ENCODE measurements around the gene SUSD2.
A peak's percentile ranks its signal among the peaks of the same experiment; 100 is the strongest.
"Not testable (repeated sequence)": the region's sequence is repeated elsewhere in the genome, so short reads cannot be mapped to it uniquely, and the experiment has no call there.

The SUSD2 gene

DNA sequence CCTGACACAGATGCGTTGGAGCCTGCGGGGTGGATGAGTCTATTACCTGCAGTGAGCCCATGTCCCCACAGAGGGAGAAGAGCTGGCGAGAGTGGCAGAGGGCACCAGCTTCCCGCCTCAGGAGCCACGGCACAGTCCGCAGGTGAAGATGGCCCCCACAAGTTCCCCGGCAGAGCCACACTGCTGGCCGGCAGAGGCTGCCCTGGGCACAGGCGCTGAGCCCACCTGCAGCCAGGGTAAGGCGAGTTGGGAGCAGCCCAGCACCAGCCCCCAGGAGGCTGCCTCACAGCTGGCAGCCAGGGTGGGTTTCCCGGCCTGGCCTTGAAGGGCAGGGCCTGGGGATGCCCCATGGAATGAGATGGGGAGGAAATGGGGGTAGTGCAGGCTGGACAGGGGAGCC lies 5.2 kb upstream of the SUSD2 start:
- H3K36me3 Mint-ChIP-seq (ENCODE audit: low read depth) = peaks cover 89% of the 10 kb centered on the region
- no peaks in the 10 kb centered on the region for H3K9me3 Mint-ChIP-seq
- no peak overlapping the region for H3K27ac Mint-ChIP-seq
- peaks cover 21% of the 10 kb centered on the region for H3K4me1 Mint-ChIP-seq (ENCODE audit: low read depth)
- H3K4me3 Mint-ChIP-seq = no peak overlapping the region
- intact Hi-C loops (cut with micrococcal nuclease) = loop anchor here (10.0 kb wide), 2 partner anchors 61 to 191 kb away; partner anchors contain the start of gene GSTT2
- H3K27me3 Mint-ChIP-seq = no peaks in the 10 kb centered on the region

- H3K27ac Mint-ChIP-seq = no peak overlapping the region
- intact Hi-C loops (cut with micrococcal nuclease) = loop anchor here (10.0 kb wide), 2 partner anchors 62 to 192 kb away; partner anchors contain the start of gene GSTT2
- H3K4me1 Mint-ChIP-seq (ENCODE audit: low read depth) = peaks cover 21% of the 10 kb centered on the region
- H3K36me3 Mint-ChIP-seq (ENCODE audit: low read depth) = peaks cover 83% of the 10 kb centered on the region
- H3K9me3 Mint-ChIP-seq = no peaks in the 10 kb centered on the region
- H3K4me3 Mint-ChIP-seq = no peak overlapping the region
- no peaks in the 10 kb centered on the region for H3K27me3 Mint-ChIP-seq
Measured at GRCh38 chr22:24176630-24177029, 4.7 kb upstream of the SUSD2 start.

GRCh38 chr22:24177045-24177444 lies 4.2 kb upstream of the SUSD2 start:
- Mint-ChIP-seq H3K36me3 (ENCODE audit: low read depth) (peaks cover 78% of the 10 kb centered on the region), H3K27ac (no peak overlapping the region), H3K9me3 (no peaks in the 10 kb centered on the region), H3K4me1 (ENCODE audit: low read depth) (peaks cover 21% of the 10 kb centered on the region), H3K4me3 (no peak overlapping the region), H3K27me3 (no peaks in the 10 kb centered on the region)
- intact Hi-C loops (cut with micrococcal nuclease) = loop anchor here (10.0 kb wide), 2 partner anchors 62 to 192 kb away; partner anchors contain the start of gene GSTT2

GRCh38 chr22:24177456-24177855 lies 3.8 kb upstream of the SUSD2 start:
- Mint-ChIP-seq H3K27me3 (no peaks in the 10 kb centered on the region), H3K9me3 (no peaks in the 10 kb centered on the region), H3K4me1 (ENCODE audit: low read depth) (peaks cover 21% of the 10 kb centered on the region), H3K27ac (peak overlapping the region; percentile 30), H3K4me3 (no peak overlapping the region), H3K36me3 (ENCODE audit: low read depth) (peaks cover 74% of the 10 kb centered on the region)
- intact Hi-C loops (cut with micrococcal nuclease) = loop anchor here (10.0 kb wide), 2 partner anchors 63 to 193 kb away; partner anchors contain the start of gene GSTT2

- H3K27ac Mint-ChIP-seq = peak overlapping the region; percentile 30
- peaks cover 69% of the 10 kb centered on the region for H3K36me3 Mint-ChIP-seq (ENCODE audit: low read depth)
- no peaks in the 10 kb centered on the region for H3K9me3 Mint-ChIP-seq
- peaks cover 21% of the 10 kb centered on the region for H3K4me1 Mint-ChIP-seq (ENCODE audit: low read depth)
- no peak overlapping the region for H3K4me3 Mint-ChIP-seq
- intact Hi-C loops (cut with micrococcal nuclease) = loop anchor here (10.0 kb wide), 2 partner anchors 63 to 193 kb away; partner anchors contain the start of gene GSTT2
- H3K27me3 Mint-ChIP-seq = no peaks in the 10 kb centered on the region
Measured at GRCh38 chr22:24178021-24178431, 3.3 kb upstream of the SUSD2 start.

DNA sequence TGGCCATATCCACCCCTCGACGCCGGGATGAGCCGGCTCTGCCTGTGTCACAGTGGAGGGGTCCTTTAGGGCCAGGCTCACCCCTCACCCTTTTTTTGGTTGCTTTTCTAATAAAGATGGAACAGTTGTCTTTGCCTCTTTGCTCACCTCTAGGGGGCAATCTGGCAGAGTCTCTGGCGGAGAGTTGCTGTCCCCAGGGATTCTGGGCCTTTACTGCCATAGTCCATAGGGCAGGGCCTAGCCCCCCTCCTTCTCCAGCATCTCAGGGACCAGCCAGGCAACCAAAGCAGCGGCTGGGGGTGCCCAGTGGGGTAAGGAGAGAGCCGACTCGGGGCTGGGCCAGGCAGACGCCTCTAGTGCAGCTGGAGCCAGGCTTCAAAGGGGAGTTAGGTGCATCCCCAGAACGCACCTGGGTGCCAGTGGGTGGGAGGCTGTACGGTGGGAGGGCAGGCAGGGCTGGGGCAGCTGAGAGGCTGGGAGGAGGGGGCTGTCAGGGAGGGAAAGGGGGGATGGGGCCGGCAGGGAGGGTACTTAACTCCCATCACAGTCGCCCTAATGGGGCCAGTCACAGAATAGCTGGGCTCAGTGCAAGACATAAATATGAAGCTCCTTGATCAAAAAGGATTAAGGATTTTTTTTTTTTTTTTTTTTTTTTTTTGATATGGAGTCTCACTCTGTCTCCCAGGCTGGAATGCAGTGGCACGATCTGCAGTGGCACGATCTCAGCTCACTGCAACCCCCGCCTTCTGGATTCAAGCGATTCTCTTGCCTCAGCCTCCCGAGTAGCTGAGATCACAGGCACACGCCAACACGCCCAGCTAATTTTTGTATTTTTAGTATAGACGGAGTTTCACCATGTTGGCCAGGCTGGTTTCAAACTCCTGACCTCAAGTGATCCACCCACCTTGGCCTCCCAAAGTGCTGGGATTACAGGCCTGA lies 2.5 kb upstream of the SUSD2 start:
- intact Hi-C loops (cut with micrococcal nuclease) = loop anchor here (10.0 kb wide), 2 partner anchors 64 to 194 kb away; partner anchors contain the start of gene GSTT2
- peaks cover 21% of the 10 kb centered on the region for H3K4me1 Mint-ChIP-seq (ENCODE audit: low read depth)
- peak overlapping the region; percentile 54 for H3K27ac Mint-ChIP-seq
- H3K9me3 Mint-ChIP-seq = no peaks in the 10 kb centered on the region
- no peak overlapping the region for H3K4me3 Mint-ChIP-seq
- H3K27me3 Mint-ChIP-seq = no peaks in the 10 kb centered on the region
- peaks cover 61% of the 10 kb centered on the region for H3K36me3 Mint-ChIP-seq (ENCODE audit: low read depth)

DNA sequence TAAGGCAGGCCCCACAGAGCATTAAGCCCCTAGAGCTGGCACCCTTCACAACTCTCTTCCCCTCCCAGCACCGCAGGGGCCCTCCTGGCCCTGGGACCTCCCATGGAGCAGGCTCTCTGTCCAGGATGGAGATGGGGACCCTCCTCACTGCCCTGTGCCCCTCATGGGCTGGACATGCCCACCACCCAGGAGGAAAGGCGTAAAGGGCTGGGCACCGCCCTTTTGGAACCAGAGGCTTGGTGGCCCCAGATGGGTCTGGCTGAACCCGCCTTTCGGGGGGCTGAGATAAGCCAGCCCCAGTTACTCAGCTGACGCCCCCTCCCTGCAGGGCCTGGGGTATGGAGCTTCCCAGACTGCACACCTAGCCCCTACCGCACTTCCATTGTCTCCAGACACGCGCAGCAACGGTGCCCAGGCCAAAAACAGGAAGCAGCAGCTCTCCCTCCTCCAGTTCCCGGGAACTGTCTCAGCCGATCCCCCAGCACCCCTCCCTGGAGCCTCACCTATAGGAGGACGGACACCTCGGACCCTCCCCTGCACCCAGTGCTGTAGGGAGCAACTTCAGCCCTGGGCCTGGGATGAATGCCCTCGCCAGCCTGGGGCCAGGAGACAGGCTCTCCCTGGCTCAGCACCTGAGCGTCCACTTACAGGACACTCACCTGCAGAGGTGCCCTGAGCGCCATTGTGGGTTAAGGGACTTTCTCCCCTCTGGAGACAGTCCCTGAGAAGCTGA lies 1.6 kb upstream of the SUSD2 start:
- Mint-ChIP-seq H3K27me3 (no peaks in the 10 kb centered on the region), H3K4me3 (no peak overlapping the region), H3K36me3 (ENCODE audit: low read depth) (peaks cover 53% of the 10 kb centered on the region), H3K4me1 (ENCODE audit: low read depth) (peaks cover 21% of the 10 kb centered on the region), H3K9me3 (no peaks in the 10 kb centered on the region), H3K27ac (peak overlapping the region; percentile 54)
- intact Hi-C loops (cut with micrococcal nuclease) = loop anchor here (10.0 kb wide), 3 partner anchors 65 to 345 kb away; partner anchors contain the start of gene GSTT2

GRCh38 chr22:24180316-24181087 lies 785 bp upstream of the SUSD2 start:
- Mint-ChIP-seq H3K36me3 (ENCODE audit: low read depth) (peaks cover 45% of the 10 kb centered on the region), H3K9me3 (no peaks in the 10 kb centered on the region), H3K4me3 (no peak overlapping the region), H3K27me3 (no peaks in the 10 kb centered on the region), H3K4me1 (ENCODE audit: low read depth) (peaks cover 21% of the 10 kb centered on the region), H3K27ac (peak overlapping the region; percentile 54)
- intact Hi-C loops (cut with micrococcal nuclease) = loop anchor here (10.0 kb wide), 1 partner anchor 344 kb away; no protein-coding TSS in a partner anchor

DNA sequence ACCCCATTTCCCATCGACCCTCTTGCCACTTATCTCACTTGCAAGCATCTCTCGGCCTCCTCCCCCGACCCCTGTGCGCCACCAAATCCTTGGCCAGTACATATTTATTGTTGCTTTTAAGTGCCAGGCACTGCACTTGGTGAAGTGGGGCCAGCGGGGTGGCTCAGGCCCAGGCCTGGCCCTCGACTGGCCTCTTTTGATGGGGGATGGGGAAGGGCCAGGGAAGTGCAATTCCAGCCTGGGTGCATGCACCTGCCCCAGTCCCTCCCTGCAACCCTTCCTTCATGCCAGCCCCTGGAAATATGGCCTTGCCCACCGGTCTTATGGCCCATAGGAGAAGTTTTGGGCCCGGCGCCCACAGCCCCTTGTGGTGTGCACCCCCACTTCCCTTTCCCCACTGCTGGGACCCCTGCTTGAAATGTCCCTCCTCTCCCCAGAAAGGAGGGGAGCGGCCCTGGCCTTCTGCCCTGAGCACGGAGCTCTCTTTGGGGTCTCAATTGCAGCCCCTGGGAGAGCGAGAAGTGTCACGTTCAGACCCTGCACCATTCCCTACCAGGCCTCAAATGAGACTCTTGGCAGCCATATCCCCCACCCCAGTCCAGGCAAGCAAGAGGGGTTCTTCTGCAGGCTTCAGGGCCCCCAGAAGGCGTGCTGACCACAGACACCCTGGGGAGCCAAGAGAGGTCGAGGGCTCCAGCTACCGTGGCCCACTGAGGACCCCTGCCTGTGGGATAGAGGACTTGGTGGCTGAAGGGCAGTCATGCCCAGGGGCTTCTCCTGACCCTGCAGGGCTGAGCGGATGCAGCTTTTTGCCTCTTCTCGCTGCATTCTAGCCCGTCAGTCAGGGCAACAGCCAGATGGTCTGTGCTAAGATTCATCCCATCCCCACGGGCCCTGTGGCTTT lies 961 bp downstream of the SUSD2 start:
- Mint-ChIP-seq H3K36me3 (ENCODE audit: low read depth) (peaks cover 28% of the 10 kb centered on the region), H3K27ac (no peak overlapping the region), H3K27me3 (no peaks in the 10 kb centered on the region), H3K4me1 (ENCODE audit: low read depth) (peaks cover 21% of the 10 kb centered on the region), H3K9me3 (no peaks in the 10 kb centered on the region), H3K4me3 (no peak overlapping the region)
- intact Hi-C loops (cut with micrococcal nuclease) = loop anchor here (10.0 kb wide), 1 partner anchor 343 kb away; no protein-coding TSS in a partner anchor

GRCh38 chr22:24182900-24183246 lies 1.6 kb downstream of the SUSD2 start:
- not testable (repeated sequence) for H3K4me3 Mint-ChIP-seq, H3K27ac Mint-ChIP-seq, H3K9me3 Mint-ChIP-seq, H3K27me3 Mint-ChIP-seq
- peaks cover 21% of the 10 kb centered on the region for H3K4me1 Mint-ChIP-seq (ENCODE audit: low read depth)
- peaks cover 21% of the 10 kb centered on the region for H3K36me3 Mint-ChIP-seq (ENCODE audit: low read depth)
- intact Hi-C loops (cut with micrococcal nuclease) = loop anchor here (10.0 kb wide), 1 partner anchor 342 kb away; no protein-coding TSS in a partner anchor

DNA sequence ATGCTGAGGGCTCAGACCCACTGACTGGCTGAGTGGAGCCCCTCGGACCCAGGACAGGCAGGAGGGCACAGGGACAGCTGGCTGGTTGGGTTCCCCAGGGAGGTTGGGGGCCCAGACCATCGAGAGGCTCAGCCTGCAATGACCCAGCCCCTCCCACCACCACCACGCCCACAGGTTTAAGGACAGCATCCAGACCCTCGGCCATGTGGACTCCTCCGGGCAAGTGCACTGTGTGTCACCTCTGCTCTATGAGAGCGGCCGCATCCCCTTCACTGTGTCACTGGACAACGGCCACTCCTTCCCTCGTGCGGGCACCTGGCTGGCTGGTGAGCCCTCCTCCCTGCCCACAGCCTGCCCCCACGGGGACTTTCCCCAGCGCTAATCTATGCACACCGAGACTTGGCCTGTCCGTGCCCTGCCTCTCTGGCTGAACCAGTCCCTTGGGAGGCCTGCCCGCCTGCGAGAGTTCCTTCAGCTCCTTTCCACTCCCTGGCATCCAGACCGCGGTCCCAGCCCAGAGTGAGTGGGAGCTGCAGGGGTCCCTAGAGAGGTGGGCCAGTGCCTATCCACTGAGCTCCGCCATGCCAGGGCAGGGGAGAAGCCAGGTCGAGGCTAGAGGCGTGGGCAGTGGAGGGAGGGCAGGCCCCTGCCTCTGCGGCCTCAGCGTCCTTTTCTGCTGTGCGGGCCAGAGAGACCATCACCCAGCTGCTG lies 2.2 kb downstream of the SUSD2 start:
- Mint-ChIP-seq H3K27ac (no peak overlapping the region), H3K27me3 (no peaks in the 10 kb centered on the region), H3K4me3 (no peak overlapping the region), H3K36me3 (ENCODE audit: low read depth) (peaks cover 15% of the 10 kb centered on the region), H3K4me1 (ENCODE audit: low read depth) (peaks cover 21% of the 10 kb centered on the region), H3K9me3 (no peaks in the 10 kb centered on the region)
- intact Hi-C loops (cut with micrococcal nuclease) = loop anchor here (10.0 kb wide), 1 partner anchor 341 kb away; no protein-coding TSS in a partner anchor
